Nephron (organoid): ENCODE measurements around the gene RPP25L.
A peak's percentile ranks its signal among the peaks of the same experiment; 100 is the strongest.

ENCODE experiments used
- H3K27ac Mint-ChIP-seq, 3 experiments: 2 replicates each; pipeline ENCODE4 v1.8.0; 2020; ENCODE audit warnings: mixed read lengths in 3 of 3, mild to moderate bottlenecking in 2 of 3, moderate library complexity in 1 of 3
- H3K27me3 Mint-ChIP-seq: 2 replicates; pipeline ENCODE4 v1.8.0; 2021; ENCODE audit warnings: low read depth, mild to moderate bottlenecking, moderate library complexity, mixed read lengths
- H3K36me3 Mint-ChIP-seq: 2 replicates; pipeline ENCODE4 v1.8.0; 2020; ENCODE audit warnings: low read depth, mixed read lengths
- H3K4me1 Mint-ChIP-seq: 2 replicates; pipeline ENCODE4 v1.8.0; 2020; ENCODE audit warnings: mixed read lengths
- H3K4me3 Mint-ChIP-seq, 3 experiments: 2 replicates each; pipeline ENCODE4 v1.8.0; 2020; ENCODE audit warnings: mild to moderate bottlenecking in 3 of 3, mixed read lengths in 3 of 3, moderate library complexity in 2 of 3
- H3K9me3 Mint-ChIP-seq: 2 replicates; pipeline ENCODE4 v1.8.0; 2020; ENCODE audit warnings: mixed read lengths
- TF ChIP-seq, protein P1 (sequence below), 3 experiments: fragments of 200-600 bp; sonication (generic); IDR thresholded peaks; one replicate each; pipeline ENCODE4 v1.5.0; 2021; ENCODE audit warnings: antibody characterized with exemption in 3 of 3; ENCODE audit not compliant: unreplicated experiment in 3 of 3

RPP25L gene

GRCh38 chr9:34654323-34655051, 42.6 kb upstream of the RPP25L start:
- Mint-ChIP-seq H3K9me3 (no peaks in the 10 kb centered on the region), H3K36me3 (peaks cover 15% of the 10 kb centered on the region), H3K27ac (peak overlapping the region; percentile 99), H3K4me1 (peaks cover 63% of the 10 kb centered on the region), H3K27me3 (no peaks in the 10 kb centered on the region), H3K4me3 (peak overlapping the region; percentile 74 to 95 (median 89))
- TF ChIP-seq, protein P1, sequence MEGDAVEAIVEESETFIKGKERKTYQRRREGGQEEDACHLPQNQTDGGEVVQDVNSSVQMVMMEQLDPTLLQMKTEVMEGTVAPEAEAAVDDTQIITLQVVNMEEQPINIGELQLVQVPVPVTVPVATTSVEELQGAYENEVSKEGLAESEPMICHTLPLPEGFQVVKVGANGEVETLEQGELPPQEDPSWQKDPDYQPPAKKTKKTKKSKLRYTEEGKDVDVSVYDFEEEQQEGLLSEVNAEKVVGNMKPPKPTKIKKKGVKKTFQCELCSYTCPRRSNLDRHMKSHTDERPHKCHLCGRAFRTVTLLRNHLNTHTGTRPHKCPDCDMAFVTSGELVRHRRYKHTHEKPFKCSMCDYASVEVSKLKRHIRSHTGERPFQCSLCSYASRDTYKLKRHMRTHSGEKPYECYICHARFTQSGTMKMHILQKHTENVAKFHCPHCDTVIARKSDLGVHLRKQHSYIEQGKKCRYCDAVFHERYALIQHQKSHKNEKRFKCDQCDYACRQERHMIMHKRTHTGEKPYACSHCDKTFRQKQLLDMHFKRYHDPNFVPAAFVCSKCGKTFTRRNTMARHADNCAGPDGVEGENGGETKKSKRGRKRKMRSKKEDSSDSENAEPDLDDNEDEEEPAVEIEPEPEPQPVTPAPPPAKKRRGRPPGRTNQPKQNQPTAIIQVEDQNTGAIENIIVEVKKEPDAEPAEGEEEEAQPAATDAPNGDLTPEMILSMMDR (IDR thresholded peaks at IDR 0.05; ENCODE audit: unreplicated experiment in 3 of 3), result no peak

DNA sequence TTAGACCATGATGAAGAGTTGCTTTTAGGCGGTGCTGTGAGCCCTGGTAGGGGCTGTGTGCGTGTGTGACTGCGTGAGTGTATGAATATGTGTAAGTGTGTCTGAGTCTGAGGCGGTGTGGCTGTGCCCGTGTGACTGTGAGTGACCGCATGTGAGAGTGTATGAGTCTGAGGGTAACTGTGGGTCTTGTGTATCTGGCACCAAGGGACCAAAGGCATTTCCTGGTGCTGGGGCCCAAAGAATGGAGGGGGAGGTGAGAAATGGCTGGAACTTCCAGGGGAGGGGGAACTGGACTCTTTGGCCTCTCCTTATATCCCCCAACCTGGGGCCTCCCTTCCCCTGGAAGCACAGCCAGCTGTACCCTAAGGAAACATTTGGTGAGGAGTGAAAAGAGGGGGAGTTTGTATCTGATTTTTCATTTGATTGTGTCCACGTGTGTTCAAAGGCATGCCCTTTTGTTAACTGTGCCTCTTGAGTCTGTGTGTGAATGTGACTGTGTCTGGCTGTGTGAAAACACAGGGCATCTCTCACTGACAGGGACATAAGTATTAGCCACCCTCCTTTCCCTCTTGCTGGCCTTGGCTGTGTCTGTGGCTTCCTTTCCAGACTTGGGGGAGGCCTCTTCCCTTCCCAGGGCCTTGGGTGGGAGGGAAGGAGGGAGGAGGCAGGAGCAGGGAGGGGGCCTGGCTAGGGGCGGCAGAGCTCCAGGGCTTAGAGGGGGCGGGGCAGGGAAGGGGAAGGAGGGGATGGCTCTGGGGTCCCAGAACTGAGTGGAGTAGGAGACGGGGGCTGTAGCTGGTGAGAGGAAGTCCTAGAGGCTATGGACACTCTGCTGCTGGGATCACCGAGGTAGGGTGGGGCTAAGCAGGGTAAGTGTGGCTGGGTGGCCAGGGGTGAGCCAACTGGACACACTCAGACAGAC, 41.5 kb upstream of the RPP25L start:
- H3K36me3 Mint-ChIP-seq, result peaks cover 24% of the 10 kb centered on the region
- peaks cover 65% of the 10 kb centered on the region for H3K4me1 Mint-ChIP-seq
- TF ChIP-seq, protein P1 (IDR thresholded peaks at IDR 0.05; ENCODE audit: unreplicated experiment in 3 of 3), result no peak
- no peaks in the 10 kb centered on the region for H3K9me3 Mint-ChIP-seq
- H3K27me3 Mint-ChIP-seq, result no peaks in the 10 kb centered on the region
- H3K4me3 Mint-ChIP-seq, result peak overlapping the region; percentile 74 to 95 (median 89)
- peak overlapping the region; percentile 99 for H3K27ac Mint-ChIP-seq

DNA sequence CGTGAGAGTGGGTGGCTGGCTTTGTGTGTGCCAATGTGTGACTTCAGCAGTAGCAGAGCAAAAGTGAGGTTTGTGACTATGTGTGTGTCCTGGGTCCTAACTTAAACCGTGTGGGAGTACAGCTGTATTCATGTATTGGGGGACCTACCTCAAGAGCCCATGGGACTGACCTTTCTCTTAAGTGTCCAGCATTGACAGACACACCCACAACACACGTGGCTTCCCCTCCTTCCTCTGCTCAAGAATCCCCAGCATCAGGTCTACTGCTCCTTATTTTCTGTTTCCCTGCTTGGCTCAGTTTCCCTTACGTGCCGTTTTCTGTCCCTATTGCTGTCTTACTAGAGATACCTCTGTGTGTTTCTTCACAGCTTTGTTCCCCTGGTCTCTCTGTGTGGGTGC, 40.7 kb upstream of the RPP25L start:
- Mint-ChIP-seq H3K36me3 (peaks cover 32% of the 10 kb centered on the region), H3K4me3 (peak overlapping the region; percentile 74 to 95 (median 89)), H3K9me3 (no peaks in the 10 kb centered on the region), H3K4me1 (peaks cover 71% of the 10 kb centered on the region), H3K27me3 (no peaks in the 10 kb centered on the region), H3K27ac (peak overlapping the region; percentile 99)
- TF ChIP-seq, protein P1 (IDR thresholded peaks at IDR 0.05; ENCODE audit: unreplicated experiment in 3 of 3), result no peak

DNA sequence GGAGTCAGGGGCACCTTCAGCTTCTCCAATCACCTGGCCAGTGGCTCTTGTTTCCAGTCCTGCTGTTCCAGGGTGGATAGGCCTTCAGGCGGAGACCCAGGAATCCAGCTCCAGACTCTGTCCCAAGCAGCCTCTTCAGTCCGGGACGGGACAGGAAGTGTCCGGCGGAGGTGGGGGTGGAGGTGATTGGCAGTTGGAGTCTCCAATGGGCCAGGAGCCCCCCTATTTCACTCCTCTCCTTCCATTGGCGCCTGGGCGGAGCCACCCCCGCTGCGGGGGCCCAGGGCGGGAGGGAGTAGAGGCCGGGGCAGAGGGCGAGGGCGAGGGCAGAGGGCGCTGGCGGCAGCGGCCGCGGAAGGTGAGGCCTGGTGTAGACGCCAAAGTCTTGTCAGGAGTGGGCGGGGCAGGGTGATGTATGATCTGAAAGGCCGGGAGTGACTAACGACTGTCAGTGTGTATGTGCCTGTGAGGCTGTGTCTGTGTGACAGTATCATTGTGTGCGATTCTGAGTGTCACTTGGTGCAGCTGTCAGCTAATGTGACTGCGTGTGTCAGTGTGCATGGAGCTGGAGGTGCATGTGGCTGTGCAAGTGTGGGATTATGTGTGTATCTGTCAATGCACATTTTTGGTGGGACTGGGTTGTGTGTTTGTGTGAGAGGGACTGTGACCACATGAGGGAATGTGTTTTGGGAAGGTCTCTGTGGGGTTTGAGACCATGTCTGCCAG, 40.1 kb upstream of the RPP25L start, which contains the start of gene IL11RA:
TSS of gene IL11RA (plus strand) at position 310 of the 726 bp plus-strand sequence. CDS start 3,033 bp downstream, outside the sequence.
- H3K9me3 Mint-ChIP-seq, result no peaks in the 10 kb centered on the region
- H3K36me3 Mint-ChIP-seq, result peaks cover 36% of the 10 kb centered on the region
- peak within 1 kb of the TSS; percentile 74 to 95 (median 89) for H3K4me3 Mint-ChIP-seq
- H3K27me3 Mint-ChIP-seq, result no peaks in the 10 kb centered on the region
- H3K4me1 Mint-ChIP-seq, result peaks cover 76% of the 10 kb centered on the region
- H3K27ac Mint-ChIP-seq, result peak within 1 kb of the TSS; percentile 99
- TF ChIP-seq, protein P1 (IDR thresholded peaks at IDR 0.05; ENCODE audit: unreplicated experiment in 3 of 3), result no peak

- Mint-ChIP-seq H3K4me1 (peaks cover 79% of the 10 kb centered on the region), H3K4me3 (peak overlapping the region; percentile 74 to 95 (median 89)), H3K27me3 (no peaks in the 10 kb centered on the region), H3K9me3 (no peaks in the 10 kb centered on the region), H3K36me3 (peaks cover 36% of the 10 kb centered on the region), H3K27ac (peak overlapping the region; percentile 99)
- TF ChIP-seq, protein P1 (IDR thresholded peaks at IDR 0.05; ENCODE audit: unreplicated experiment in 3 of 3), result no peak
Measured at GRCh38 chr9:34651321-34651720, 39.4 kb upstream of the RPP25L start.
